Loucy (cell line): ENCODE measurements around the gene SPCS1.

Experiments used
- H2AFZ ChIP-seq: fragments of 200-600 bp; sonication (generic); 2 replicates; pipeline ENCODE4 v1.6.0; 2016; ENCODE audit warnings: antibody characterized with exemption, mild to moderate bottlenecking, low read length, moderate library complexity
- H3F3A ChIP-seq: fragments of 200-600 bp; 2 replicates; pipeline ENCODE4 v1.6.0; 2016; ENCODE audit warnings: antibody characterized with exemption, low read depth, mild to moderate bottlenecking
- H3K27me3 ChIP-seq: fragments of 200-600 bp; sonication (generic); 2 replicates; pipeline ENCODE4 v1.6.1; 2014; ENCODE audit warnings: low read length, mild to moderate bottlenecking; ENCODE audit not compliant: insufficient read depth, poor library complexity, severe bottlenecking
- H3K36me3 ChIP-seq: fragments of 200-600 bp; sonication (generic); 2 replicates; pipeline ENCODE4 v1.6.1; 2016; ENCODE audit warnings: low read length; ENCODE audit not compliant: insufficient read depth
- H3K4me1 ChIP-seq: fragments of 200-600 bp; sonication (generic); 2 replicates; pipeline ENCODE4 v1.5.1; 2014; ENCODE audit warnings: low read length, mild to moderate bottlenecking; ENCODE audit not compliant: insufficient read depth, poor library complexity, severe bottlenecking
- H3K4me2 ChIP-seq: fragments of 200-600 bp; sonication (generic); 2 replicates; pipeline ENCODE4 v1.6.0; 2014; ENCODE audit warnings: antibody characterized with exemption, low read length, low read depth, mild to moderate bottlenecking; ENCODE audit not compliant: poor library complexity, severe bottlenecking
- H3K4me3 ChIP-seq: fragments of 200-600 bp; sonication (generic); 2 replicates; pipeline ENCODE4 v1.5.1; 2014; ENCODE audit warnings: low read length, mild to moderate bottlenecking, mixed read lengths; ENCODE audit not compliant: poor library complexity, severe bottlenecking
- H3K79me2 ChIP-seq: fragments of 200-600 bp; sonication (generic); 2 replicates; pipeline ENCODE4 v1.6.1; 2014; ENCODE audit warnings: low read length; ENCODE audit not compliant: insufficient read depth
- H3K9ac ChIP-seq: fragments of 200-600 bp; sonication (generic); 2 replicates; pipeline ENCODE4 v1.6.0; 2014; ENCODE audit warnings: mild to moderate bottlenecking, low read depth, low read length, moderate library complexity; ENCODE audit not compliant: poor library complexity, severe bottlenecking
- H3K9me2 ChIP-seq: fragments of 200-600 bp; sonication (generic); replicated peaks from 2 replicates; pipeline ENCODE4 v1.6.1; 2016; ENCODE audit warnings: low read depth, low read length, mixed read lengths
- H3K9me3 ChIP-seq: fragments of 200-600 bp; sonication (generic); 2 replicates; pipeline ENCODE4 v1.6.1; 2014; ENCODE audit warnings: mild to moderate bottlenecking, antibody characterized with exemption, low read length, low read depth; ENCODE audit not compliant: insufficient read depth
- H4K20me1 ChIP-seq: fragments of 200-600 bp; sonication (generic); 2 replicates; pipeline ENCODE4 v1.6.0; 2014; ENCODE audit warnings: antibody characterized with exemption, low read length, mild to moderate bottlenecking; ENCODE audit not compliant: insufficient read depth, poor library complexity, severe bottlenecking
- CTCF ChIP-seq: fragments of 200-600 bp; sonication (generic); conservative IDR thresholded peaks from 2 replicates; pipeline ENCODE4 v1.5.1; 2014; ENCODE audit warnings: mild to moderate bottlenecking, antibody characterized with exemption, low read length
- EZH2phosphoT487 ChIP-seq: fragments of 200-600 bp; IDR thresholded peaks from 2 replicates; pipeline ENCODE4 v1.6.1; 2018; ENCODE audit warnings: antibody characterized with exemption, mild to moderate bottlenecking, moderate library complexity, borderline replicate concordance

The SPCS1 gene

GRCh38 chr3:52689151-52689550 lies 16.8 kb upstream of the SPCS1 start:
- peak overlapping the region; percentile 99 for H3K4me2 ChIP-seq
- H3F3A ChIP-seq, result 0 out of 2 replicates have a peak, but pooled peaks cover 3% of the 10 kb centered on the region
- H3K9me3 ChIP-seq, result no peaks in the 10 kb centered on the region
- H3K9ac ChIP-seq, result peak overlapping the region; percentile 95
- H3K79me2 ChIP-seq, result peaks cover 79% of the 10 kb centered on the region
- H3K4me1 ChIP-seq, result peaks cover 49% of the 10 kb centered on the region
- H4K20me1 ChIP-seq, result peaks cover 74% of the 10 kb centered on the region
- H3K36me3 ChIP-seq, result peaks cover 64% of the 10 kb centered on the region
- H3K27me3 ChIP-seq, result no peaks in the 10 kb centered on the region
- TF ChIP-seq CTCF (no peak), EZH2phosphoT487 (no peak)
- H2AFZ ChIP-seq, result no peak overlapping the region
- no peaks in the 10 kb centered on the region for H3K9me2 ChIP-seq
- no peak overlapping the region for H3K4me3 ChIP-seq

- H3K36me3 ChIP-seq, result peaks cover 77% of the 10 kb centered on the region
Measured at GRCh38 chr3:52690560-52690959, 15.3 kb upstream of the SPCS1 start.

GRCh38 chr3:52693071-52693470 lies 12.8 kb upstream of the SPCS1 start:
- no peak overlapping the region for H3K4me3 ChIP-seq
- H3K9ac ChIP-seq, result no peak overlapping the region
- peaks cover 23% of the 10 kb centered on the region for H3K4me1 ChIP-seq
- no peaks in the 10 kb centered on the region for H3K27me3 ChIP-seq
- H2AFZ ChIP-seq, result no peak overlapping the region
- peaks cover 44% of the 10 kb centered on the region for H3K79me2 ChIP-seq
- peaks cover 48% of the 10 kb centered on the region for H4K20me1 ChIP-seq
- TF ChIP-seq EZH2phosphoT487, result no peak
- no peak for TF ChIP-seq CTCF
- H3F3A ChIP-seq, result peaks cover 3% of the 10 kb centered on the region; the same call in 1 of the 2 replicates
- no peak overlapping the region for H3K4me2 ChIP-seq
- H3K9me2 ChIP-seq, result no peaks in the 10 kb centered on the region
- peaks cover 91% of the 10 kb centered on the region for H3K36me3 ChIP-seq
- H3K9me3 ChIP-seq, result no peaks in the 10 kb centered on the region

More at GRCh38 chr3:52690560-52690959, 15.3 kb upstream of the SPCS1 start:
- peaks cover 69% of the 10 kb centered on the region for H4K20me1 ChIP-seq
- H3K4me2 ChIP-seq, result peak overlapping the region; percentile 37
- no peak overlapping the region for H2AFZ ChIP-seq
- no peaks in the 10 kb centered on the region for H3K27me3 ChIP-seq
- H3K4me1 ChIP-seq, result peaks cover 40% of the 10 kb centered on the region
- no peaks in the 10 kb centered on the region for H3K9me2 ChIP-seq
- H3K4me3 ChIP-seq, result no peak overlapping the region
- peak overlapping the region; percentile 20 for H3K9ac ChIP-seq
- no peaks in the 10 kb centered on the region for H3K9me3 ChIP-seq
- TF ChIP-seq CTCF, result no peak
- TF ChIP-seq EZH2phosphoT487, result no peak
- H3F3A ChIP-seq, result no peaks in the 10 kb centered on the region
- peaks cover 67% of the 10 kb centered on the region for H3K79me2 ChIP-seq
